ENCODE measurements around the gene DKKL1. TPM values are rescaled to one million over a fixed set of nuclear protein-coding genes. Genes with fewer than 3 reads are reported as not detected.
A peak's percentile ranks its signal among the peaks of the same experiment; 100 is the strongest.

Gene DKKL1
- total RNA-seq, 1 donor from 2014 or later: not detected

DNA sequence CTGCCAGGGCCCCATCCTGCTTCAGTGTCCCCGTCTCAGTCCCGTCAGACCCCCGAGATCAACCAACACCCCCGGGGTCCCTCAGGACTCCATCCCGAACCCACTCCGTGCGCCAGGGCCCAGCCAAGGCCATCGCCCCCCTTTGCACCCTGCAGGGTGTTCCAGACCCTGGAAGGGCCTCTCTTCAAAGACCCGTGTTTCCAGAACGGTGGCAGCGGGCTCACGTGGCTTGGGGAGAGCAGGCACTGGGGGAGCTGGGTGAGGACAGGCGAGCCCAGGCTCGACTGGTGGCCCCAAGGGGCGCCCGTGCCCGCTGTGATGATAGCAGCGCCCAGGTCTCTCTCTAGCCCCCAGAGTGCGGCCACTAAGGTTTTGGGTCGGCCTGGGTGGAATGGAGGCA is 25.7 kb downstream of the DKKL1 start:
- DNase-seq (ENCODE audit: missing footprints) (no peak), ATAC-seq (no peak)
- intact Hi-C loops (cut with DNase I): no loop called here

DNA sequence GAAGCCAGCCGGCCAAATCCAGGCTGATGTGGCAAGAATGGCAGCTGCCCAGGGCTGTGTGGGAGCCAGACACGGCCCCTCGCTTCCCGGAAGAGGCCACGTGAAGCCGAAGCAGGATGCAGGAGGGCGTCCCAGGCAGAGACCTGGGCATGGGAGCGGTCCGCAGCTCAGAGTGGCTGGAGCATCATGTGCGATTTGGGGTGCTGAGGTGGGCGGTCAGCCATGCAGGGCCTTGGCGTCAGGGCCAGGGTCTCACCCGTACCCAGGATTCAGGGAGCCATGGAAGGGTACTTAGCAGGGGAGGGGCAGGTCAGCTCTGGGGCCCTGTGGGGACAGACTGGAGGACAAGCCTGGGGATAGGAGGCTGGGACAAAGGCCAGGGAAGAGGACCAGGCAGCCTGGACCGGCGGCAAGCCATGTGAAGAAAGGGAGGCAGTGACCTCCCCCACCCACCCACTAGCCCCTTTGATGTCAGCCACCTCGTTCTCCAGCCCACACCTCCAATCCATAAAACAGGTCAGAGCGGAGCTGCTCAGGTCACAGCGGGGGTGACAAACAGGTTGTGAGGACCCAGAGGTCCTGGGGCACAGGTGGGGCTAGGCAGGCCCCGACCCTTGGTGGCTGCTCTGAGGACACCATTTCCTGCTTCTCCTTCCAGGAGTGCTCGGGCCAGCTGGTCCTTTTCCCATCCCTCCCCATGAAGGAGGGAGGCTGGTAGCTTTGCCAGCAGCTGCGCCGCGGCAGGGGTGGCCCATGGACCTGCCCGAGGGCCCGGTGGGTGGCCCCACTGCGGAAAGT is 26.7 kb downstream of the DKKL1 start:
- DNase-seq (ENCODE audit: missing footprints): no peak
- no peak for ATAC-seq
- intact Hi-C loops (cut with DNase I): no loop called here

DNA sequence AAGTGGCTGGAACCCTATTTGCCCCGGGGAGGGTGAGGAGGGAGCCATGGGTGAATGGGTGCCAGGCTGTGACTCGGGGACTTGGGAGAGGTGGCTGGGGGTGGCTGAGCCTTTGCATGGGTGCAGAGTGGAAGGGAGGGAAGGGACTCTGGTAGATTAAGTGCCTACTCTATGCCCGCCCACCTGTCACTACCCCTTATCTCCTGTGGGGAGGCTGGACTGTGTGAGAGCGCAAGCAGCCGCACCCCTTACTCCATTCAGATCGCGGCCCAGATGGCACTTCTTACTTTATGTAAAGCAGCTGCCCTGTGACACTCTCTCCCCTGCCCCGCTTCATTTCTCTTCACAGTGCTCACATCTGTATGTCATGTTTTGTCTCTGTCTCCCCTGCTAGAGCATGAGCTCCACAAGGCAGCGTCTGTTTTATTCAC is 27.3 kb downstream of the DKKL1 start:
- DNase-seq (ENCODE audit: missing footprints) (no peak), ATAC-seq (no peak)
- intact Hi-C loops (cut with DNase I): no loop called here

DNA sequence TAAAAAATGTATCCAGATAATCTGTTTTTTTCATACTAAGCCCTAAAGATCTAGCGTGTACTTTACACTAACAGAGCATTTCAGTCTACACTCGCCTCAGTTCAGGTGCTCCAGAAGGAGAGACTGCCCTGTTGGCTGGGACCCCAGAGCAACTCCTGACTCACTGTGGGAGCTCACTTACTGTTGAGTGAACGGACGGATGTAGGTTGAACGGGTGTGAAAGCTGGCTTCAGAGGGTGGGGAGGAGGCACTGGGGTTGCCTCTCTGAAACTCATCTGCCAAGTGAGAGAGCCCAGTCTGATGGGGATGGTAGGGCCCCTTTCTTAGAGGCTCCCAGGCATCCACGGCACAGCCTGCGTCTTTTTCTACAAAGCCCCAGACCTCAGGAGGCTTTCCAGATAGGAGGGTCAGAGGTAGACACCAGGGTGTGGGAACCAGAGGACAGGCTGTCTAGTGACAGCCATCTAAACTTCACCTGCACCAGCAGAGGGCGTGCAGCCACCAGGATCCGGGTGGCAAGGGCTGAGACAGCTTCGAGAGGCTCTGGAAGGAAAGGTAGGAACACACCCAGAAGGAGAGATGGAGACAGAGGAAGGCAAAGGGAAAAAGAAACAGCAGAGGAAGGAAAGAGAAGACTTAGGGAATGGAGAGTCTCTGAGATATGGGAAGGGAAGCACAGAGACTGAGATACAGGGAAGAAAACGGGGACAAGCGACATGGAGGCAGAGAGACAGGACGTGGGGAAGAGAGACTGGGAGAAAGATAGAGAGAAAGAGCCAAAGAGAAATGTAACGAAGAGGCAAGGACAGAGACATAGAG is 28.1 kb downstream of the DKKL1 start:
- ATAC-seq (peak; percentile 83), DNase-seq (ENCODE audit: missing footprints) (peak; percentile 84)
- intact Hi-C loops (cut with DNase I): loop anchor here (1.0 to 2.0 kb wide), 2 partner anchors 52 to 155 kb away; no protein-coding TSS in a partner anchor

DNA sequence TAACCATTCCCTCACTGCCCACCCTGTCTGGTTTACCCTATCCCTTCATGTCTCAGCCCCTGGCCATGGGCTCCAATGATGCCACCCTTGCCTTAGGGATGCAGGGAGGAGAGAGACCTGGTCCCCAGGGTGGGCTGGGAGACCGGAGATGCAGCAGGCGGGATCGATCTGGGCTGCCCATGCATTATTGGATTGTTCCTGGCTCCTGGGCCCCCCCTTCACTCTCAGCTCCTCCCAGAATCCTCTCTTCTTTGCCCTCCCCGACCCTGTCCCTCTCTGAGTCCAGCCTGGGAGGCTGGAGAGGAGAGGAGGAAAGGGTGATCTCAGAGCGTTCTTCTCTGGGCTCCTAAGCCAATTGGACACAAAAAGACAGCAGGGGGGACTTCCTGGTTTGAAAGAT is 30.2 kb downstream of the DKKL1 start:
- intact Hi-C loops (cut with DNase I): loop anchor here (2.0 kb wide), 1 partner anchor 153 kb away; no protein-coding TSS in a partner anchor
- DNase-seq (ENCODE audit: missing footprints) (no peak), ATAC-seq (no peak)

DNA sequence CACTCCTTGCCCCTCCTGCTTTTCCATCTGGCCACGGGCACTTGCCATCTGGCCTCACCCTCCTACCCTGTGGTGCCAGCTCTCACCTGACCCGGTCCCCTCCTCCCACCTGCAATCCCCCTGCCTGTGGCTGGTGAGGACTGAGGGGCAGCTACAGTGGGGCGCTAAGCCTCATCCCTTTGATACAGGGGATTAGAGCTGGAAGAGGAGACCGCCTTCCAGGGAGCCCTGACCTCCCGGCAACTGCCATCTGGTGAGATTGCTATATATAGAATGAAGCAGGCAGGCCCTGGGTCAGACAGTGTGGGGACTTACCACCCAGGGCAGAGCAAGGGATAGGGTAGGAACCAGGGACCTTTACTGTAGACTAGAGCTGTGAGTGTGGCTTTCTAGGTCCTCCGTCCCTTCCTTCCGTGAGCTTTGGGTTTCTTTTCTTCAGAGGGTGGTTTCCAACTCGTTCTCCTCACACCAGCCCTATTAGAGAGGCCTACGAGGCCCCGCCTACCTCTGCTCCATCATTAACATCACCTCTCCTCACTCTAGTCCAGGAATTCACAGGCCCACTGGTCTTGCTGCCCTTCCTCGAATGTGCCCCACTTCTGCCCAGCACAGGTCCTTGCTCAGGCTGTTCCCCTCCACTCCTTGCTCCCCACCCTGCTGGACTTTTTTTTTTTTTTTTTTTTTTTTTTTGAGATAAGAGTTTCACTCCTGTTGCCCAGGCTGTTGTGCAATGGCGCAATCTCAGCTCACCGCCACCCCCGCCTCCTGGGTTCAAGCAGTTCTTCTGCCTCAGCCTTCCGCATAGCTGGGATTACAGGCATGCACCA is 32.1 kb downstream of the DKKL1 start:
- ATAC-seq (no peak), DNase-seq (ENCODE audit: missing footprints) (no peak)
- intact Hi-C loops (cut with DNase I): no loop called here

DNA sequence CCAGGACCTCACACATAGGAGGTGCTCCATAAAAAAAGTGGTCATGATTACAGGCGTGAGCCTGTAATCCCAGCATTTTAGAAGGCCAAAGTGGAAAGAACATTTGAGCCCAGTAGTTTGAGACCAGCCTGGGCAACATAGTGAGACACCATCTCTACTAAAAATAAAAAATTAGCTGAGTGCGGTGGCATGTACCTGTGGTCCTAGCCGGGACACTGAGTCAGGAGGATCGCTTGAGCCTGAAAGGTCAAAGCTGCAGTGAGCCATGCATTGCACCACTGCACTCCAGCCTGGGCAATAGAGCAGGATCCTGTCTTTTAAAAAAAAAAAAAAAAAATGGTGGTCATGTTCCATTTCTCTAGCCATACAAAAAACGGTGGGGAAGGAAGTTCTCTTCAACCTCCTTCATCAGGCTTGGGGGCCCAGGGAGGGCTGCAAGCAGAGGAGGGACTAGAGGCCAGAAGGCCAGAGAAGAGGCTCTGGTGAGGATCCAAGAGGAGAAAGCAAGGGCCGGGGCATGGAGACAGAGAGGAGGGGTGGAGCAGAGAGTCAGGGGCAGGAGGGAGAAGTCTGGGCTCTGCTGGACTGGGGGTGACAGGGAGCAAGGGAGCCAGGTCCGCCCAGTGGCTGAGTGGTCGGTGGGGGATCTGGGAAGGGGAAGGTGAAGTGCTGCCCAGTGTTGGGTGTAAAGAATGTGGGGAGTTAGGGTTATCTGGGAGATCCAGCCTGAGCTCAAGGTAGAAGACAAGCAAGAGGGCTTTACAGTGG is 33.2 kb downstream of the DKKL1 start:
- intact Hi-C loops (cut with DNase I): no loop called here
- no peak for DNase-seq (ENCODE audit: missing footprints)
- ATAC-seq: no peak

DNA sequence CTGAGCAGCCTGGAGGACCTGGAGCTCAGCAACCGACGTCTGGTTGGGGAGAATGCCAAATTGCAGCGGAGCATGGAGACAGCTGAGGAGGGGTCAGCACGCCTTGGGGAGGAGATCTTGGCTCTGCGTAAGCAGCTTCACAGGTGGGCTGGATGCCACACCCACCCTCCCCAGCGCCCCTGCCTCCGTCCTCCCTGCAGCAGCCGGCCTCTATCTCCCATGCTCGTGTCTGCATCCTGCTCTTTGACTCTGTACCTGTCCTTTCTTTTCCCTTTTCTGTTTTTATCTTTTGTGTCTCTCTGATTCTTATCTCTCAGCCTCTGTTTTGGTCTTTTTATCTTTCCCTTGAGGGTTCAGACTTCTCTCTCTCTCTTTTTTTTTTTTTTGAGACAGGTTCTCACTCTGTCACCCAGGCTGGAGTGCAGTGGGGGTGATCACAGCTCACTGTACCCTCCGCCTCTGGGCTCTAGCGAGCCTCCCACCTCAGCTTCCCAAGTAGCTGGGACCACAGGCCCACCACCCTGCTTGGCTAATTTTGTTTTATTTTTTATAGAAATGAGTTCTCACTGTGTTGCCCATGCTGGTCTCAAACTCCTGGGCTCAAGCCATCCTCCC is 34.4 kb downstream of the DKKL1 start:
- ATAC-seq: no peak
- intact Hi-C loops (cut with DNase I): no loop called here
- DNase-seq (ENCODE audit: missing footprints): no peak

DNA sequence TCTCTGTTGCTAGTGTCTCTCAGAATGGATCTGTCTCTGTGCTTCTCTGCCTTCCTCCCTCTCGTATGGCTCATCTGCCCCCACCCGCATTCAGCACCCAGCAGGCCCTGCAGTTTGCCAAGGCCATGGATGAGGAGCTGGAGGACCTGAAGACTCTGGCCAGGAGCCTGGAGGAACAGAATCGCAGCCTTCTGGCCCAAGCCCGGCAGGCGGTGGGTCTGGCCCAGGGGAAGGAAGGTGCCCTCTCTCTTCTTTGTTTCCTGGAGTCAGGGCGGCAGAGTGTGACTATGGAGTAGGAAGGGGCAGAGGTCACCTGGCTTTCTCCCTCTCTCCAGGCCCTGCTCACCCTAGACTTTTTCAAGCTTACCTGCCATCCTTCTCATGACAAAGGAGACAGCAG is 35.3 kb downstream of the DKKL1 start:
- DNase-seq (ENCODE audit: missing footprints) (no peak), ATAC-seq (no peak)
- intact Hi-C loops (cut with DNase I): no loop called here

DNA sequence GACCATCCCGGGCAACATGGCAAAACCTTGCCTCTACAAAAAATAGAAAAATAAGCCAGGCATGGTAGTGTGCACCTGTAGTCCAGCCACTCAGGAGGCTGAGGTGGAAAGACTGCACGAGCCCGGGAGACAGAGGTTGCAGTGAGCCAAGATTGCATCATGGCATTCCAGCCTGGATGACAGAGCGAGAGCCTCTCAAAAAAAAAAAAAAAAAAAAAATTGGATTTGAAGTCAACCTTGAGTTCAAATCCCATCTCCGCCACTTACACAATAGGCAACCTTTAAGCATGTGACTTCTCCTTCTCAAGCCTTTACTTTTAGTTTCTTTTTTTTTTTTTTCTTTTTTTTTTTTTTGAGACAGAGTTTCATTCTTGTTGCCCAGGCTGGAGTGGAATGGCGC is 36.4 kb downstream of the DKKL1 start:
- DNase-seq (ENCODE audit: missing footprints) (no peak), ATAC-seq (no peak)
- intact Hi-C loops (cut with DNase I): no loop called here

DNA sequence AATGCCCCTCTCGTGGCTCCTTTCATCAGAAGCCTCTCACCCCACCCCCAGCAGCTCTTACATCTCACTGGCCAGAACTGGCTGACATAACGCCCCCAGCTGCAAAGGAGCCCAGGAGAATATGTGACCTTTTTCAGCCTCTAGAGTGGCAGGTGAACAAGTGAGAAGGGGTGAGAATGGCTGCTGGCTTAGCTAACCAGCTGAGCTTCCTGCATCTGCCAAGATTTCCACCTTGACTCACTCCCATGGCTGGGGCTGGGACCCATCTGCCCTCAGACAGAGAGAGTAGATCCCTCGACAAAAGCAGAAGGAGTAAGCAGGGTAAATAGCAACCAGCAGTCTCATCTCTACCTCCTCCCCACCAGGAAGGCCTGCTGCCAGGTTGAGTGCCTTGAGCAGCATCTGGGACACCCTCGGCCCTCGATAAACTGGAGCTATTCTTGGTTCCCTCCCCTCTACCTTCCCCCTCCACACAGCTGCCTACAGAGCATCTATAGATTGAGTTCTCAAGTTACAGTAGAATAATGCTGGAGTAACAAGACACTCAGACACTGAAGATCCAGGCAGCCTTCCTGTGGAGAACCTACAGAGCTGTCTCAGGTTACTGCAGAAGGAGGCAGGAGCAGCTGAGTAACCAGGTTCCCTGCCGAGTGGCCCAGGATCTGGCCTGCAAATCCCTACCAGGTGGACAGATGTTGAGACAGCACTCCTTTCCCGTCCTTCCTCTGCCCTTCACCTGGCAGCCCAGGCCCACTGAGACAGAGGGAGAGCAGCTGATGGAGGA is 39.9 kb downstream of the DKKL1 start:
- no peak for DNase-seq (ENCODE audit: missing footprints)
- intact Hi-C loops (cut with DNase I): no loop called here

DNA sequence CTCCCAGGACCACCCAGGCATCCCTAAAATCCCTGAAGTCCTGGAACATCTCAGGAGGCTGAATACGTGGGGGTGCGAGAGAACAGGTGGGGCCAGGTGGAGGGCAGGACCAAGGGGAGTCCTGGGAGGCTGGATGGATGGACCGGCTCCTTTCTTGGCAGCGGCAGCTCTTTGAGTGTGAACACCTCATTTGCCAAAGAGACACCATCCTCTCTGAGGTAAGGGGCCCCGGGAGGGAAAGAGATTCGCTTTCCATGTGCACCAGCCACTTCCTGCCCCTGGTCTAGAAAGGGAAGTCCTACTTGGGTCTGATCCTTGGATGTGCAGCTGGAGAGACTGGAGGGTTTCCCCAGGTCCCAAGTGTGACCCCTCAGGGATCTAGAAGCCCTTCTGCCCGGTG is 43.4 kb downstream of the DKKL1 start:
- DNase-seq (ENCODE audit: missing footprints): no peak
- ATAC-seq: no peak
- intact Hi-C loops (cut with DNase I): no loop called here

More for the DNA sequence above, 39.9 kb downstream of the DKKL1 start:
- no peak for ATAC-seq

DNA sequence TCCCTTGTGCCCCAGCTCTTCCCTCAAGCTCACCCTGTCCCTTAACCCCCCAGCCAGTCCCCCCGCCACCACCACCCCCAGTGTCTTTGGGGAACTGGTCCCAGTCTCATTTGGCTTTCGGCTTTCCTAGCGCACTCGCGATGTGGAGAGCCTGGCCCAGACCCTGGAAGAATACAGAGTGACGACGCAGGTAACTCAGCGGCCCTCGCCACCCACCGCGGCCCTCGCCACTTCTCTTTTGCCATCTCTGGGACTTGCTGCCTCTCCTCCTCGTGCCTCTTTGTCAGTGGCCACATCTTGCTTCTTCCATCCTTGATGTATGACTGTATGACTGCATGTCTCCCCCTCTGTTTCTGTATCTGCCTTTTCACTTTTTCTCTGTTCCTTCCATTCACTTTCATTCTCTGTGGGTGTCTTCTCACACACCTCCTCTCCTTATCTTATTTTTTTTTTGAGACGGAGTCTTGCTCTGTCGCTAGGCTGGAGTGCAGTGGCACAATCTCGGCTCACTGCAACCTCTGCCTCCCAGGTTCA is 43.9 kb downstream of the DKKL1 start:
- no peak for ATAC-seq
- DNase-seq (ENCODE audit: missing footprints): no peak
- intact Hi-C loops (cut with DNase I): no loop called here

DNA sequence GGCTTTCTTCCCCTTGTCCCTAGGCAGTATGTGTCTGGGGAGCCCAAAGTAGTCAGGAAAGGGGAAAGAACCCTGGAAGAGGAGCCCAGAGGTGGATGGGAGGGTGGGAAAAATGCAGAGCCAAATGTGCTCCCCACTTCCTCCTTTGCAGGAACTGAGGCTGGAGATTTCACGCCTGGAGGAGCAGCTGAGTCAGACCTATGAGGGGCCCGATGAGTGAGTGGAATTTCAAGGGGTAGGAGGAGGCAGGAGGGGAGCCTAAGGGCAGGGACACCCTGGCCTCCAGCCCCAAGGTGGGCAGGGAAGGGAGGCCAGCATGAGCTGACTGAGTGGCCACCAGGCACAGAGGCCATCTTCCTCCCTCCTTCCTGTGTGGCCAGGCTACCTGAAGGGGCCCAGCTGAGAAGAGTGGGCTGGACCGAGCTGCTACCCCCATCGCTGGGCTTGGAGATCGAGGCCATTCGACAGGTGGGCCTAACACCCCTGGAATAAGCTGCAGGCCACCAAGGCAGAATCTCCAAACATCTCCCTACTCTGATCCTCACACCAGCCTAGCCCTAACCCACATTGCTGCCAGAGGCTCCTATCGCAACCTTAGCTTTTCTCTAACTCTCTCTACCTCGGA is 45.3 kb downstream of the DKKL1 start:
- intact Hi-C loops (cut with DNase I): no loop called here
- peak; percentile 27 for DNase-seq (ENCODE audit: missing footprints)
- ATAC-seq: no peak

DNA sequence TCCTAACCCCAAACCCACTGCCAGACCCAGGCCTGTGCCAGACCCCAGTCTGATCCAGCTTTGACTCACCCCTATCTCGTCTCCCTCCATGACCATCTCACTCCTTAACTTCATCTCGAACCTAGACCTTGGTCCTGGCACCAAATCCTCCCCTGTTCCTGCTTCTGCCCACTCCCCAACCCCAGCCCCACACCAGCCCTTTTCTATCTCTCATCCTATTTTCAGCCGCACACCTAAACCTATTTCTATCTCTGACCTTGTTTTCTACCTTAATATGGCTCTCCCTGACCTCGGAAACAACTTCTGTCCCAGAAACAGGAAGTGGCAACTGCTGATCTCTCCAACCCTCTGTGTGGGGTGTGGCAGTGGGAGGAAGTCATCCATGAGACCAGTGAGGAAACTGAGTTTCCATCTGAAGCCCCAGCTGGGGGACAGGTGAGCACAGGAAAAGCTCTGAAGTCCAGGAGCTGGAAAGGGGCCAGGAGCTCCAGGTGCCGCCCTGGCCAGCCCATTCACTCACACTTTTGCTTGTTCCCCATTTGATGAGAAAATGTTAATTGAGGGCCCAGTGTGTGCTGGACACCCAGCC is 45.9 kb downstream of the DKKL1 start:
- intact Hi-C loops (cut with DNase I): no loop called here
- DNase-seq (ENCODE audit: missing footprints) (peak; percentile 17), ATAC-seq (no peak)

DNA sequence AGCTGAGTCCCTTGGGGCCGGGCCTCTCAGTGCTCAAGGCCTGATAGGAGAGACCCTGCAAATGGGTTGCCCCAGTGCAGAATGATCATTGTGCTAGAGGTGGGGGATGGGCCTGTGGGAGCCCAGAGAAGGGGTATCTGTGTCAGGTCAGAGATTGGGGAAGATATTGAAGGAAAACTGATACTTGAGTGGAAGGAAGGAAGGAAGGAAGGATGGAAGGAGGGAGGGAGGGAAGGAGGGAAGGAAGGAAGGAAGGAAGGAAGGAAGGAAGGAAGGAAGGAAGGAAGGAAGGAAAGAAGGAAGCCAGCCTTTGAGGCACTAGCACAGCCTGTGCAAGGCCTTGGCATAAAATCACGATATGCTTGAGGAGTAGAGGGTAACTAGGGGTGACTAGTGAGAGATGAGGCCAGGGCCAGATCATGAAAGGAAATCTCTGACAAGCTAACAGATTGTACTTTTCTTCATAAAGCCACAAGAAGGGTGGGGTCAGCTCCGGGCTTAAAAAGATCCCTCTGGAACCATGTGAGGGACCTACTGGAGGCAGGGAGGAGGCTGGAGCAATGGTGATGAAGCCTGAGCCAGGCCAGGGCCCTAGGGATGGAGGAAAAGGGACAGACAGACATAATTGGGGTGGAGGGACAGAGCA is 48.1 kb downstream of the DKKL1 start:
- DNase-seq (ENCODE audit: missing footprints): no peak
- intact Hi-C loops (cut with DNase I): no loop called here
- ATAC-seq: no peak
